ENCODE measurements around the gene PGS1. TPM values are rescaled to one million over a fixed set of nuclear protein-coding genes. Genes with fewer than 3 reads are reported as not detected.

Gene PGS1
- total and polyA plus RNA-seq, 2 donors (not counting 1 experiment from before 2014, with no cell fraction given), result 22.4 to 34.5 TPM

GRCh38 chr17:78383725-78384471 is 5.4 kb downstream of the PGS1 start:
- Histone ChIP-seq H4K20me1 (ENCODE audit: control insufficient read depth, extremely low read depth, insufficient read depth, low read length) (no peaks in the 10 kb centered on the region), H3K4me2 (ENCODE audit: extremely low read depth, insufficient read depth, low read length) (peak overlapping the region; percentile 9), H3K79me2 (ENCODE audit: control insufficient read depth, insufficient read depth, low read length) (peaks cover 88% of the 10 kb centered on the region), H3K9ac (ENCODE audit: insufficient read depth, low read length) (peak overlapping the region; percentile 17), H3K4me1 (ENCODE audit: control insufficient read depth, extremely low read depth, insufficient read depth, low read length) (peaks cover 45% of the 10 kb centered on the region), H3K9me3 (ENCODE audit: control insufficient read depth, insufficient read depth, low read depth, low read length) (no peaks in the 10 kb centered on the region), H2AFZ (ENCODE audit: low read length) (no peak overlapping the region), H3K27ac (ENCODE audit: insufficient read depth, low read length) (peak overlapping the region; percentile 91), H3K36me3 (ENCODE audit: control insufficient read depth, insufficient read depth, low read length) (peaks cover 2% of the 10 kb centered on the region), H3K4me3 (replicated peaks in 1 of 4; ENCODE audit: control extremely low read depth in 1 of 4, insufficient read depth in 1 of 4, low read depth in 3 of 4, low read length in 4 of 4) (peak overlapping the region in 1 of 4 experiments; percentile 20), H3K27me3 (ENCODE audit: control insufficient read depth, insufficient read depth, low read length) (no peaks in the 10 kb centered on the region)
- DNase-seq (ENCODE audit: low read depth in 2 of 2), result peak; percentile 99 to 100
- TF ChIP-seq EZH2 (IDR thresholded peaks at IDR 0.05; ENCODE audit: low read length, missing control alignments), result no peak
- no peak for TF ChIP-seq CTCF (conservative IDR thresholded peaks at IDR 0.05 in 1 of 2, IDR thresholded peaks at IDR 0.05 in 1 of 2; ENCODE audit: low read depth in 1 of 2, low read length in 2 of 2)

GRCh38 chr17:78384479-78385175 is 6.2 kb downstream of the PGS1 start:
- no peak for DNase-seq (ENCODE audit: low read depth in 2 of 2)
- Histone ChIP-seq H3K27me3 (ENCODE audit: control insufficient read depth, insufficient read depth, low read length) (no peaks in the 10 kb centered on the region), H3K36me3 (ENCODE audit: control insufficient read depth, insufficient read depth, low read length) (peaks cover 2% of the 10 kb centered on the region), H3K4me2 (ENCODE audit: extremely low read depth, insufficient read depth, low read length) (peak overlapping the region; percentile 9), H4K20me1 (ENCODE audit: control insufficient read depth, extremely low read depth, insufficient read depth, low read length) (no peaks in the 10 kb centered on the region), H3K79me2 (ENCODE audit: control insufficient read depth, insufficient read depth, low read length) (peaks cover 87% of the 10 kb centered on the region), H3K9ac (ENCODE audit: insufficient read depth, low read length) (peak overlapping the region; percentile 1), H3K27ac (ENCODE audit: insufficient read depth, low read length) (peak overlapping the region; percentile 91), H2AFZ (ENCODE audit: low read length) (no peak overlapping the region), H3K9me3 (ENCODE audit: control insufficient read depth, insufficient read depth, low read depth, low read length) (no peaks in the 10 kb centered on the region), H3K4me1 (ENCODE audit: control insufficient read depth, extremely low read depth, insufficient read depth, low read length) (peaks cover 46% of the 10 kb centered on the region), H3K4me3 (replicated peaks in 1 of 4; ENCODE audit: control extremely low read depth in 1 of 4, insufficient read depth in 1 of 4, low read depth in 3 of 4, low read length in 4 of 4) (peak overlapping the region in 1 of 4 experiments; percentile 20)
- TF ChIP-seq EZH2 (IDR thresholded peaks at IDR 0.05; ENCODE audit: low read length, missing control alignments) (no peak), CTCF (conservative IDR thresholded peaks at IDR 0.05 in 1 of 2, IDR thresholded peaks at IDR 0.05 in 1 of 2; ENCODE audit: low read depth in 1 of 2, low read length in 2 of 2) (no peak)
